HG03045 (cell line): ENCODE measurements around the gene SPSB2.

ENCODE experiments used
- ATAC-seq: cut with Tn5 transposase; IDR thresholded peaks from one replicate; pipeline ENCODE4 v1.9.1; 2021; ENCODE audit warnings: mild to moderate bottlenecking, moderate library complexity; ENCODE audit not compliant: unreplicated experiment

Gene SPSB2

DNA sequence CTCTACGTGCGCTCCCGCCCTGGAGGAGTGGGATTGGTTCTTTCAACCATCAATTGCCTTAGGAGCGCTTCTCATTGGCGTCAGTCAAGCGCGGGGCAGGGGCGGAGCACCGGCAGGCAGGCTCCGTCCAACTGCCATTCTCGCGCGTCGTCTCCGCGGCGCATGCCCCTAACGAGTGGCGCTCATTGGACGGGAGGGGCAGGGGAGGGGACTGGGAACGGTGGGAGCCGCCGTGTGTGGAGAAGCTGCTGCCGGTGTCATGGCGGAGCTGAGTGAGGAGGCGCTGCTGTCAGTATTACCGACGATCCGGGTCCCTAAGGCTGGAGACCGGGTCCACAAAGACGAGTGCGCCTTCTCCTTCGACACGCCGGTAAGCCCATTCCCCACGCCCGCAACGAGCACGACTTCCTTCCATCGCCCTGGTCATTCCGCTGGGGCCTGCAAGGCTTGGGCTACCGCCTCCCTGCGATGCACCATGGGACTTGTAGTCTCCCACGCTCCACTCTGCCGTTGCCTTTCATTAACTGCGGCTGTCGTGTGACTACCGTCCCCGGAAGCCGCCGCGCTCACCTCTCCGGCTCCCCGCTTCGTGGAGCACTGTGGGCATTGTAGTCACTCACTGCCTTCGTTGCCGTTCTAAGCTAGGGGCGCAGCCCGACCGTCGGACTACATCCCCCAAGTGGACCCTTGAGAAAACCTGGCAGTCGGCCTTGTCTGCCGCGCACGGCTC, 21.0 kb downstream of the SPSB2 start, which contains the start of gene USP5:
Gene USP5, plus strand, starts transcription at position 230 of the 730 bp plus-strand sequence. Its CDS starts 30 bp downstream, at position 260.
- peak; percentile 73 for ATAC-seq

DNA sequence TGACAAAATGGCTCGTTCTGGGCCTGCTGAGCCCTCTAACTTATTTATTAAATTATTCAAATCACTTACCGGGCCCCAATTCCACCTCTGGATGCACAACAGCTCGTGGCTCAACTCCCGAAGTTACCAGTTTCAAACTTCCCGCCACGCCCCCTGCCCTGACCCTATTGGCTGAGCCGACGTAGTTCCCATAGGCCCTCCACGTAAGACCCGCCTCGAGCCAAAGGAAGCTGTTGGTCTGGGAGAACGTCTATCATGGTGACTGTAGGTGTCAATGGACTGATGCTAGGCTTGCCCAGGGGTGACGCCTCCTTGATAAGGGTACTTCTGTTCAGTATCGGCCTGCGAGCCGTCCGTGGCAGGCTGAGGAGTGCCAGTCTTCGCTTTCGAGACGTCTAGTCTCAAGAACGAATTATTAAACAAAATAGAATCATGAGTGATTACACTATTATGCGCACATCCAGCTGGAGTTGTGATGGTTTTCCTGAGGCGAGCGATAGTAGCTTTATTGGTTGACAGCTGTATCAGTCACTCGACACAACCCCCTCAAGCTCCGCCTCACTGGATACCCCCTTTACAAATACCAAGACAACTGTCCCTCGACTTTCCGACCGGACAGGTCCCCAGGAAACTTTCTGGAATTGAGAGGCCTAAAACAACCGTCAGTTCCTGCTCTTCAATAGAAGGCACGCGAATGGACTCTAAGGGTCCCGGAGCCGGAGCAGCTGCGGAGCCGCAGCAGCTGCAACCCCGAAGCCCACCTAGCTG, 21.8 kb downstream of the SPSB2 start, which contains the start of gene CDCA3:
Gene CDCA3, minus strand, starts transcription at position 134 of the 768 bp plus-strand sequence. CDS start 334 bp downstream, outside the sequence.
- ATAC-seq: peak; percentile 56

DNA sequence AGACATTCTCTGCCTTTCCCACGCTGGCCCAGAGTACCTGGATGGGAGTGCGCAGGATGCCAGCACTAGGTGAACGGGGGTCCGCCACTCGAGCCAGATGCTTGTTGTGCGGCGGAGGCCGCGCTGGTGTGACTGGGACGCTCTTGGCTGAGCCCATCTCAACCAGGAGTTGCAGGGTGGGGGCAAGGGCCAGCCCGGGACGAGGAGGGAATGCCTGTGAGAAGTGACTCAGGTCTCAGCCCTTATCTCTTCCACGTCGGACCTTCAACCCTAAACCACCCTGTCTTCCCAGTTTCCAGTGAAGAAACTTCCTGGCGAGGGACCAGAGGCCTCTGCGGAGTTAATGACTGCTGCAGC, 22.3 kb downstream of the SPSB2 start:
- no peak for ATAC-seq

DNA sequence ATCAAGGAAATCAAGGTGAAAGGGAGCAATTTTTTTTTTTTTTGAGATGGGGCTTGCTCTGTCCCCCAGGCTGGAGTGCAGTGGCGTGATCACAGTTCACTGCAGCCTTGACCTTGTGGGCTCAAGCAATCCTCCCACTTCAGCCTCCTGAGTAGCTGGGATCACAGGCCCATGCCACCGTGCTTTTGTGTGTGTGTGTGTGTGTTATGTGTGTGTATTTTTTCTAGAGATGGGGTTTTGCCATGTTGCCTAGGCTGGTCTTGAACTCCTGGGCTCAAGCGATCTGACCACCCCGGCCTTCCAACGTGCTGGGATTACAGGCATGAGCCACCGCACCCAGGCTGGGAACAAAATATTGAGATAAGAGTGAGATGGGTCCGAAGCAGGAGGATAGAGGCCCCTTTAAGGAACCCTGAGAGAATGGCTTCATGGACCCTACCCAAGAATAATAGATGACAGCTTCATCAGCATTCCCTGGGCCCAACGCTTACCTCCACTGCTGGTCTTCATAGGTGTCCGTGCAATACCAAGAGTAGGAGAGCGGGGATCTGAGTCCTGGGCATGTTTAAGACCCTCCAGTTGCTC, 23.0 kb downstream of the SPSB2 start:
- ATAC-seq: no peak

DNA sequence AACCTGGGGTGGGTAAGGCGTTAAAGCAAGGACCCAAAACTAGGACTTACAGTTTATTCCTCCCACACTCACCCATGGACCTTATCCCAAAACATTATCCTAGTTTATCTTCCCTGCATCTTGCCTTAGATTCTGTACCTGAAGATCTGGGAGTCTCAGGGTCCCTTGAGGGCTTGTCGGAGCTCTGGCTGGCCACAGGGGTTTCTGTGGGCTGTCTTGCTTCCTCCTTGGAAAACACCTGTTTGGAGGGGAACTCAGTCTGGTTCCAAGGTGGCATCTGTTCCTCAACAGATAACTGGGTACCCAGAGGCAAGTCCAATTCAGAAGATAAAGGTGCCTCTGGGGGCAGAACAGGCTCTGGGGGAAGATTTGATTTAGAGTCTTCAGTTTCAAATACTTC, 23.7 kb downstream of the SPSB2 start:
- no peak for ATAC-seq

DNA sequence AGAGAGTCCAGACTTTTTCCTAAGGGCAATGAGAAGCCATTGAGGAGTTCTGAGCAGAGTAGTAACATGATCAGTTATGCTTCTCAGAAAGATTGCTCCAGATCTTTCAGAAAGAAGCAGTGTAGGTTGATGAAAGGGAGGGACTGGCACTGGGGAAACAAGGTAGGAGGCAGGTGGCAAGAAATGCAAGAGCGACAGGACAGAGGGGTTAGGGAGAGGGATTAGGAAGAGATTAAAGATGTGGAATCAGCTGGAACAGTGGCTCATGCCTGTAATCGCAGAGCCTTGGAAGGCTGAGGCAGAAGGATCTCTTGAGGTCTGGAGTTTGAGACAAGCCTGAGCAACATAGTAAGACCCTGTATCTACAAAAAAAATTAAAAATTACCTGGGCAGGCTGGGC, 25.4 kb downstream of the SPSB2 start:
- ATAC-seq: no peak

DNA sequence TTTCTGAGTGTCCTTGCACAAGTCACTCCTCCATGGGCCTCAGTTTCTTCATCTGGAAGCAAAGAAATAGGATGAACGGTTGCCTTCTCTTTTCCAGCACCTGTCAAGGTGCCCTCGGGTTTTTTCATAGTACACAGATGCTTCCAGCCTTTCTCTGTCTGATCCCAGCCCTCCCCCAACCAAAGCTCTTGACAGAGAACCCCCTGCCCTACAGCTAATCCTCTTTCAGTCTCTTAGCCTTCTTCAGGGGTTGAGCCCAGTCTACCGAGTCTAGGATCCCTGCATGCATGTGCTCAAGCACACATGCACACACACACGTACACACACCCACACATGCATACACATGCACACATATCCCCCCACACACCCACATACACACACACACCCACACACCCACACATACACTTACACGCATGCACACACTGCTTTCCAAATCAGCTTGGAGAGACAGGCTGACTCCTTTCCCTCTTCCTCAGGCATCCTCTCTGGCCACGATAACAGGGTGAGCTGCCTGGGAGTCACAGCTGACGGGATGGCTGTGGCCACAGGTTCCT, 26.7 kb downstream of the SPSB2 start:
- ATAC-seq: no peak

DNA sequence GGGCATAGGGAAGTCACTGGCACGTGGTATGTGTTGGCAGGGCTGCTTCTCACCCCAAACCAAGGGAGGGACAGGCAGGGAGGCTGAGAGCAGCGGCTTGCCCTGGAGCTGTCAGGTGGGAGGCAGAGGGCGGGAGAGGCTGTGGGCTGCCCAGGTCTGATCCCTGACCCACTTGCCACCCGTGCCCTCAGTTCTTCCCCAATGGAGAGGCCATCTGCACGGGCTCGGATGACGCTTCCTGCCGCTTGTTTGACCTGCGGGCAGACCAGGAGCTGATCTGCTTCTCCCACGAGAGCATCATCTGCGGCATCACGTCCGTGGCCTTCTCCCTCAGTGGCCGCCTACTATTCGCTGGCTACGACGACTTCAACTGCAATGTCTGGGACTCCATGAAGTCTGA, 27.7 kb downstream of the SPSB2 start:
- ATAC-seq: no peak

DNA sequence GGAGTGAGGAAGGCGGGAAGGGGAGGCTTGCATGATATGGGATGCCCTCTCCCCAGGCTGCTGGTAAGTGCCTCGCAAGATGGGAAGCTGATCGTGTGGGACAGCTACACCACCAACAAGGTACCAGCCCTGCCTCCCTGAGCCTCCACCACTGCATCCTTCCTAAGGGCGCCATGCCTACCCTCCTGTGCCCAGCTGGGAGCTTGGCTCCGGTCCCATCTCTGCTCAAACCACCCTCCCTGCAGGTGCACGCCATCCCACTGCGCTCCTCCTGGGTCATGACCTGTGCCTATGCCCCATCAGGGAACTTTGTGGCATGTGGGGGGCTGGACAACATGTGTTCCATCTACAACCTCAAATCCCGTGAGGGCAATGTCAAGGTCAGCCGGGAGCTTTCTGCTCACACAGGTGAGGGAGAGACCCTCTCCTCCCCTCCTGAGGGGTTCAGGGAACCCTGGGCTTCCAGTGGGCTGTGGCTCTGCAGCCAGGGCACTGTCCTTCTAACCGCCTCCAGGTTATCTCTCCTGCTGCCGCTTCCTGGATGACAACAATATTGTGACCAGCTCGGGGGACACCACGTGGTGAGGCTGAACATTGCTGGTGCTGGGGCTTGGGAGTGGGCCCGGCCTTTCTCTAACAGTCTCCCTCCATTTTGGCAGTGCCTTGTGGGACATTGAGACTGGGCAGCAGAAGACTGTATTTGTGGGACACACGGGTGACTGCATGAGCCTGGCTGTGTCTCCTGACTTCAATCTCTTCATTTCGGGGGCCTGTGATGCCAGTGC, 29.8 kb downstream of the SPSB2 start:
- ATAC-seq: no peak

DNA sequence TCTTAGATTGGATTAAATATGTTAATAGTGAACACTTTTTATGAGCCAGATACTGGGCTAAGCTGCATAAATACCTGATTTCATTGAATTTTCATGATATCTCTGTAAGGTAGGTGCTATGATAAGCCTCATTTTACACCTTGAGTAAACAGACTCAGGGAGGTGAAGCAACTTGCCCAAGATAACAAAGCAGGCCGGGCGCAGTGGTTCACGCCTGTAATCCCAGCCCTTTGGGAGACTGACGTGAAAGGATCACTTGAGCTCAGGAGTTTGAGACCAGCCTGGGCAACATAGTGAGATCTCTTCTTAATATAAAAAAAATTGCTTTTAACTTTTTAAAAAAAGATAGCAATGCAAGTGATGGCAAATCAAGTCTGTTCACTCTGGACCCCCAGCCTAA, 31.0 kb downstream of the SPSB2 start:
- no peak for ATAC-seq

DNA sequence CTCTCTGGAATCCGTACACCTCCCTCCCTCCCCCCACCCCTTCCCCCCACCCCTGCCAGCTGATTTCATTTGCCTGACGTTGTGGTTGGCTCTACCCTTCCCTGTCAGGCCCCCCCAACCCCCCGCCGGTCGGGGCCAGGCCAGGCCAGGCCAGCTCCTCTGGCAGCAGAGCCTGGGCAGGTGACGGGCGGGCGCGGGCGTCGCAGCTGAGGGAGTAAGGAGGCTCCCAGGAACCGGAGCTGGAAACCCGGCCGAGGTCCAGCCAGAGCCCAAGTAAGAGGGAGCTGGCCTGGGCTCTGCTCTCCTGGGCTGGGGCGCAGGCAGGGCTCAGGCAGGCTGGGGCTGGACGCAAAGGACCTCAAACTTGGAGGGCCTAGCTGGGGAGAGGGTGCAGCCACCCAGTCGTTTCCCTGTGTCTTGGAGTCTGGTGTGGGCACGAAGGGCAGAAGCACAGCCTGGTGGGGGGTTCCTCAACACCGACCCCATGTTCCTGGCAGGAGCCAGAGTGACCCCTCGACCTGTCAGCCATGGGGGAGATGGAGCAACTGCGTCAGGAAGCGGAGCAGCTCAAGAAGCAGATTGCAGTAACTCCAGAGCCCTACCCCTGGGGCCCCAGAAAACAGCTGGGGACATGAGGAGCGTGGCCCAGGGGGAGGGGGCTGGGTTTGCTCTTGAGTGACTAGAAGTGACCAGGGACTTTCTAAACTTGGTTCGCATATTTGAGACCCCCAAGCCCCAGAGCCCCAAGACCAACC, 32.2 kb downstream of the SPSB2 start, which contains the start of gene GNB3:
Gene GNB3, plus strand, starts transcription at position 165 of the 755 bp plus-strand sequence. Its CDS starts 363 bp downstream, at position 528.
- no peak for ATAC-seq

DNA sequence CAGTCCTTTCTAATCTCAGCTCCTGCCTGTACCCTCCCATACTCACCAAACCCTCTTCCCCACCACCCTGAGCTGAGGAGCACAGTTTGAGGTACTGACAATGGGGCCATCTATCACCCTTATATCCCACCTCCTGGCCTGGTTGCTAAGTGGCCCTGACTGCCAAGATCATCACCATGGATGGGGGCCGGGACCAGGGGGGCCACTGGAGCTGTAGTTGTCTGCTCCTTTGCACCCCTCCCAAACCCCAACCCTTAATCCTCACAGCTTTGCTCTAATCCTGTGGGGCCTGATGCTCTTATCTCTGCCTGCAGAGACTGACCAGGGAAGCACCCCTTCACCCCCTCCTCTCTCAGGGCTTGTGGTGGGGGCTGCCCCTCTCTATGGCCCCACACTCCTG, 32.8 kb downstream of the SPSB2 start:
- ATAC-seq: no peak

DNA sequence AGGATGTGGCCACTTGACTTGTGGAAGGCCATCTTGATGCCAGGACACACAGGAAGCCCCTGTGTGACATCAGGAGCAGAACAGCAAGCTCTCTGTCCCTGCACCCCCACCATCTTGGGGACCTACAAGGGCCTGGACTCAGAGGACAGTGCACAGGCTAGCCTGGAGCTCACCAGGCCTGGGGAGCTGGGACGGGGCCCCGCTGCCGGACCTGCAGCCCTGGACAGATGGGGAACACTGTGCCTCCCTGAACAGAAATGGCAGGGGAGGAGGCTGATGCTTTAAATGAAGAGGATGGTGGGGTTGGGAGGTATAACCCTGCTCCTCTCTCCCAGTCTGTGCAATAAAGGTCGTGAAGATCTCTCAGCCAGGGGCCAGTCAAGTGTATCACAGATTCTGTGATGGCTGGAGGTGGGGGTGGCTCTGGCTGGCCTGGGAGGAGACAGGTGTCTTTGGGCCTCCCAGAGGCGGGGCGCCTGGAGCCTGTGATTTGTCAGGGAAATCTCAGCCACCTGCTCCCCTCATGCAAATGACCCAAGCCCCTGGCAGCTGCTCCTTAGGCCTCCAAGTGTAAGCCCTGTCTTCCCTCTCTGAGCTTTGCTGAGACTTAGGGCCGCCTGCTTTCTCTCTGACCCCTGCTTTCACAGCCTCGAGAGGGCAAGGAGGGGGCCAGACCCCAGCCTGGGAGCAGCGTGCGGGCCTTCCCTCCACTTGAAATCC, 33.5 kb downstream of the SPSB2 start:
- ATAC-seq: peak; percentile 88

DNA sequence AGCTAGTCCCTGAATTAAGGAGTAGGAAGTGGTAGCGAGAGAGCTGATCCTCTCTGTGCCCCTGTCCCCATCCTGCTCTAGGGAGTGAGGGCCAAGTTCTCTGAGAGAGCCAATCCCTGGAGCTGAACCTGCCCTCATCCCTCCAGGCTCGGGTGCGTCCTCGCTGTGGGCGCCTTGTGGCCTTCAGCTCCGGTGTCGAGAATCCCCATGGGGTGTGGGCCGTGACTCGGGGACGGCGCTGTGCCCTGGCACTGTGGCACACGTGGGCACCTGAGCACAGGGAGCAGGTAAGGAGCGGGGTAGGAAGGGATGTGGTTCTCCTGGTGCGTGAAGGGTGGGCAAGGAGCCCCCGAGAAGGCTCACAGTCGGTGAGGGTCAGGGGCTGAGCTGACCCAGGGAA, 34.2 kb downstream of the SPSB2 start:
- ATAC-seq: no peak

DNA sequence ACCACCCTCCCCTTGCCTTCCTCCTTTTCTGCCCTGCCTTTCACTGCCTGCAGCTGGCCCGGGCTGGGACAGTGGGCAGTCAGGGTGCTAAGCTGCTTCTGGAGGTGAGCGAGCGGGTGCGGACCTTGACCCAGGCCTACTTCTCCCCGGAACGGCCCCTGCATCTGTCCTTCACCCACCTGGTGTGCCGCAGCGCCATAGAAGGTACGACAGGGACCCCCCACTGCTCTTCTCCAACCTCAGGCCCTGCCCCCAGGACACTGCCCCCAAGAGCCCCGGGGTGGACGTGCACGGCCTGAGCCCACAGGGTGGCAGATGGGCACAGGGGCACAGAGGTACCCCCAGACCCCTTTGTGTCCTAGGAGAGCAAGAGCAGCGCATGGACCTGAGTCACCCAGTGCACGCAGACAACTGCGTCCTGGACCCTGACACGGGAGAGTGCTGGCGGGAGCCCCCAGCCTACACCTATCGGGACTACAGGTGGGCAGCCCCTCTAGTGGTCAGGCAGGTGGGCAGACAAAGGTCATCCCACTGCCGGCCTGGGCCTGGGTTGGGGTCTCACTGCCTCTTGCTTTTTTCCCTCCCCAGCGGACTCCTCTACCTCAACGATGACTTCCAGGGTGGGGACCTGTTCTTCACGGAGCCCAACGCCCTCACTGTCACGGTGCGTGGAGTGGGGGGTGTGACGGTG, 35.6 kb downstream of the SPSB2 start:
- no peak for ATAC-seq

DNA sequence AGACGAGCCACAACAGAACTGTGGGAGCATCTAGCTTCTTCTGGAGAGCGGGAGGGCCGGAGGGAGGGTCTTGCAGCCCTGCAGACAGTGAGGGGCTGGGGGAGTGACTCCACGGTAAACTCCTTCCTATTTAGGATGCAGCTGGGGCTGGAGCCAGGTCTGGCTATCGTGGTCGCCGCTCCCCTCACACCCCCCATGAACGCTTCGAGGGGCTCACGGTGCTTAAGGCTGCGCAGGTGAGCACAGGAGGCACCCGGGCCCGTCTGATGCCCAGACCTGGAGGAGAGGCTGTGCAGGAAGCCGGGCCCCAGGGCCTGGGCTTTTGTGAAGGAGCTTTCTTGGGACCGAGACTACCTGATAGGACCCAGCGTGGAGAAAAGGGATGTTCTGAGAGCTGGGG, 36.3 kb downstream of the SPSB2 start:
- ATAC-seq: no peak

DNA sequence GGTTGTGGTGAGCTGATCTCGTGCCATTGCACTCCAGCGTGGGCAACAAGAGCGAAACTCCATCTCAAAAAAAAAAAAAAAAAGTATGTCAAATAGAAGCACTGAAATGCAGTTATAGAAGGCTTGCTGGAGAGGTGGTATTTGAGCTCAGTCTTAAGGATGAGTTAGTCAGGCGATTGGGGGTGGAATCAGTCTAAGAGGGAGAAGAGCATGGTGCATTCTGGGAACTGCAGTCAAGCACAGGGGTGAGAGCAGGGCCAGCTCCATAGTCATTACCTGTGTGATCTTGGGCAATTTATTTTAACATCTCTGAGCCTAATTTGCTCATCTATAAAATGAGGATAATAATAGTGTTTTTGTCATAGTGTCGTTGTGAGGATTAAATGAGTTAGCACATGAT, 38.2 kb downstream of the SPSB2 start:
- no peak for ATAC-seq

DNA sequence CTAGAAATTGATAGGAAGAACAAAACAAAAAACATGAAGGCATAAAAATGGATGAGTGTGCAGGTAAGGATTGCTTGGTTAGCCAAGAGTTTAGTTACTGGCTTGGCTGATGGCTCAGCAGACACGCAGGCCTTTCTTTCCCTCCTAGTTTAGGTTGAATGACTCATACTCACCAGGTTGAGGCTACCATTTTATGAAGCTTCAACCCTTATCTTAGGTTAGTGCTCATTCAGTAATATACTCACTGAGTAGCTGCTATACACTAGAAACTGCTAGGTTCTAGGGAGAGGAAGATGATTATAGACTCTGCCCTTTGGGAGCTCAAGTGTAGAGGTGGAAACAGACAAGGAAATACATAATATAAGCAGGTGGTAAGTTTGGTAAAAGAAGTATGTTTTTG, 38.8 kb downstream of the SPSB2 start:
- ATAC-seq: no peak
